PFSK-1 (cell line): ENCODE results near the gene TNNI3K.

Source experiments
- FOXP2 ChIP-seq: optimal IDR thresholded peaks from 2 replicates; pipeline ENCODE3; 2011; ENCODE audit warnings: borderline replicate concordance, control low read depth, inconsistent platforms; ENCODE audit not compliant: insufficient read depth; ENCODE audit errors: extremely low read length, extremely low read depth
- POLR2AphosphoS5 ChIP-seq: IDR thresholded peaks from 2 replicates; pipeline ENCODE4 v1.6.1; 2012; ENCODE audit warnings: low read depth, mild to moderate bottlenecking, control low read depth, low read length, moderate library complexity
- REST ChIP-seq, 2 experiments: IDR thresholded peaks; 2 replicates each; pipeline versions ENCODE4 v1.6.1 to v1.8.0; 2011 to 2012; ENCODE audit warnings: low read depth in 2 of 2, low read length in 2 of 2, control low read depth in 1 of 2, inconsistent platforms in 1 of 2, mild to moderate bottlenecking in 1 of 2, moderate library complexity in 1 of 2; ENCODE audit not compliant: insufficient read depth in 1 of 2
- SIN3A ChIP-seq: IDR thresholded peaks from 2 replicates; pipeline ENCODE4 v1.6.1; 2012; ENCODE audit warnings: mild to moderate bottlenecking, low read length, moderate library complexity, borderline replicate concordance; ENCODE audit not compliant: insufficient read depth
- TAF1 ChIP-seq: IDR thresholded peaks from 2 replicates; pipeline ENCODE4 v1.6.1; 2012; ENCODE audit warnings: low read length, control low read depth, borderline replicate concordance; ENCODE audit not compliant: insufficient read depth

The TNNI3K gene

GRCh38 chr1:74419611-74420010 lies 184.4 kb downstream of the TNNI3K start:
- no peak for TF ChIP-seq REST (IDR thresholded peaks at IDR 0.05; ENCODE audit: insufficient read depth in 1 of 2, low read depth in 2 of 2, low read length in 2 of 2)
- TF ChIP-seq FOXP2 = no peak
- no peak for TF ChIP-seq POLR2AphosphoS5
- no peak for TF ChIP-seq TAF1

DNA sequence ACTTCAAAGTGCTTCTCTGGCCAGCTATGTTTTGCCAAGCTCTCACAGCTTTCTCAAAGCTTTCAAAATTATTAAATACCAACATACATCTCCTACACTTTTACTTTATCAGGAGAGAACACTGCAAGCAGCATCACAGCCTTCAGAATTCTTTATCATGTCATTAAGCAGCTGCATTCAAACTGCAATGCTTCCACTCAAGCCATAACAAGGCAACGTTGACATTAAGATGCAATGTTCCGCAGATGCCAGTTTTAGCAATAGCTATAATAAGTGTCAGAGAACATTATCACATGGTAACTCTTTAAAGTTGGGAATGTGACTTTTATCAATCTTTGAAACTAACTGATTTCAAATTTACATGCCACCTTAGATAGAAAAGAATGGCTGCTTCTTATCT lies 185.3 kb downstream of the TNNI3K start:
- TF ChIP-seq FOXP2 (no peak), TAF1 (no peak), REST (IDR thresholded peaks at IDR 0.05; ENCODE audit: insufficient read depth in 1 of 2, low read depth in 2 of 2, low read length in 2 of 2) (no peak), SIN3A (no peak), POLR2AphosphoS5 (no peak)

DNA sequence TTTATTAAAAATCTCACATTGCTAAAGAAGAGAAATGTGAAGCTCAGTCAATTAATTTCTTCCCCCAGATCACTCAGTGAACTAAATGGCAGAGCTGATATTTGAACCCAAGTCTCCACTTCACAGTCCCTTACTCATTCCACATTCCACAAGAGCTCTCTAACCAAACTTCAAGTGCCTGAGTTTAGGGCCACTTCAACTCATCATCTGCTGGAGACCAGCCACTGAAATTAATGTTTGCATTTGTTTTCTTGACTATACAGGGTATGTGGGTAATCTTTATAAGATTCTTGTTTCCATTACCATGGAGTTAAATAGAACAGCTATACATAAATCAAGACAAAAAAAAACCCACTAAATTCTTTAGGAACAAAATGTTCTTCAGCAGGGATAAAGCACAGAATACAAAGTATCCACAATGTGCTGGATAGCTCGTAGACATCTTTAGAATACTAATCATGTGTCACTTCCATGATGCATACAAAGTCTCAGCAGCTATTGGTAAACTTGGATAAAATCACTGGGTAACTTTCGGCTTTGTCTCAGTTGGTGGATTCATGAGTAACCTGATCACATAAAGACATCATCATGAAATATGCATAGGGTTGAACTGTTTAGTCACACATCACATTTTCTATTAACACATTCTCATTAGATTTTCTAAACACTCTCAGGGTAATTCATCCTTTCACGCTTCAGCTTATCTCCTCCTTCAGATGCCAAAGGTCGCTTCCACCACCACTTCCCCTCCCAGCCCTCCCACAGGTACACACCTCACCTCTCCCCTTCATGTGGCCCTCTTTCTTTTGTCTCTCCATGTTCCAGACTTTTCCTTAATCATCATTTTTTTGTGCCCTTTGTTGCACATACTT lies 187.5 kb downstream of the TNNI3K start:
- TF ChIP-seq FOXP2 (no peak), TAF1 (no peak), SIN3A (no peak), REST (IDR thresholded peaks at IDR 0.05; ENCODE audit: insufficient read depth in 1 of 2, low read depth in 2 of 2, low read length in 2 of 2) (no peak), POLR2AphosphoS5 (no peak)

- TF ChIP-seq FOXP2 = no peak
- no peak for TF ChIP-seq REST (IDR thresholded peaks at IDR 0.05; ENCODE audit: insufficient read depth in 1 of 2, low read depth in 2 of 2, low read length in 2 of 2)
- TF ChIP-seq POLR2AphosphoS5 = no peak
- TF ChIP-seq SIN3A = no peak
- TF ChIP-seq TAF1 = no peak
Measured at GRCh38 chr1:74423471-74423870, 188.3 kb downstream of the TNNI3K start.

GRCh38 chr1:74425676-74426075 lies 190.5 kb downstream of the TNNI3K start:
- TF ChIP-seq TAF1 (no peak), POLR2AphosphoS5 (no peak), REST (IDR thresholded peaks at IDR 0.05; ENCODE audit: insufficient read depth in 1 of 2, low read depth in 2 of 2, low read length in 2 of 2) (no peak), FOXP2 (no peak), SIN3A (no peak)
